Central memory CD8-positive, alpha-beta T cell (primary cell): Measurements from ENCODE around the gene DMRT3.

ENCODE experiments used
- ATAC-seq: fragments of 150-1000 bp; cut with Tn5 transposase; replicated peaks from 2 replicates; pipeline ENCODE4 v1.10.0; 2022; ENCODE audit warnings: mild to moderate bottlenecking, moderate FRiP score, moderate number of reproducible peaks; ENCODE audit not compliant: poor library complexity, severe bottlenecking; ENCODE audit errors: extremely low read depth
- DNase-seq, 2 donors: peaks; one replicate each; pipeline ENCODE4 v3.0.0; 2021; ENCODE audit warnings: low spot score in 2 of 2
- H3K27ac Mint-ChIP-seq: one replicate; pipeline ENCODE4 v1.8.0; 2022; ENCODE audit warnings: low read depth, mild to moderate bottlenecking, moderate library complexity, mixed read lengths
- H3K27me3 Mint-ChIP-seq: one replicate; pipeline ENCODE4 v1.8.0; 2022; ENCODE audit warnings: mixed read lengths
- H3K36me3 Mint-ChIP-seq: one replicate; pipeline ENCODE4 v1.8.0; 2022; ENCODE audit warnings: mild to moderate bottlenecking, moderate library complexity, mixed read lengths; ENCODE audit not compliant: insufficient read depth
- H3K4me1 Mint-ChIP-seq: one replicate; pipeline ENCODE4 v1.8.0; 2022; ENCODE audit warnings: mixed read lengths
- H3K4me3 Mint-ChIP-seq: one replicate; pipeline ENCODE4 v1.8.0; 2022; ENCODE audit warnings: mild to moderate bottlenecking, moderate library complexity, mixed read lengths
- H3K9me3 Mint-ChIP-seq: one replicate; pipeline ENCODE4 v1.8.0; 2022; ENCODE audit warnings: mixed read lengths

DMRT3 gene

DNA sequence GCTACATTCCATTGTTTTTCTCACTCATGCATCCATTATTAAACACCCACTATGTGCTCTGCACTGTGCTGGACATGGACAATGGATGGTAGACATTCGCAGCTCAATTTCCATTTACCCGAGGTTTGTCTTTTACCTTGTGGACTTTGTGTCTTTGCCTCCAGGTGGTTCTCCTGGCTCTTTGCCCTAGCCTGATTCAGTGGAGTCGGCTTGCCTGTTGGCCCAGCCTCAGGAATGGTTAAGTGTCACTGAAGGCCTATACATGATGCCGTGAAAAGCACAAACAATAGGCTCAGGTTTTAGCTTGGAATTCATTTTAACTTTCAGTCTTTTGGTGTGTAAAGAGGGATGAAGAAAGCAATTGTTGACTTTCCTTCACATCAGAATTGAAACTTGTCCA lies 16.5 kb upstream of the DMRT3 start:
- no peak for DNase-seq
- peaks cover 2% of the 10 kb centered on the region for H3K36me3 Mint-ChIP-seq
- ATAC-seq, result no peak
- H3K4me3 Mint-ChIP-seq, result no peak overlapping the region
- H3K27me3 Mint-ChIP-seq, result peaks cover 50% of the 10 kb centered on the region
- H3K27ac Mint-ChIP-seq, result no peak overlapping the region
- no peaks in the 10 kb centered on the region for H3K4me1 Mint-ChIP-seq
- H3K9me3 Mint-ChIP-seq, result no peaks in the 10 kb centered on the region

DNA sequence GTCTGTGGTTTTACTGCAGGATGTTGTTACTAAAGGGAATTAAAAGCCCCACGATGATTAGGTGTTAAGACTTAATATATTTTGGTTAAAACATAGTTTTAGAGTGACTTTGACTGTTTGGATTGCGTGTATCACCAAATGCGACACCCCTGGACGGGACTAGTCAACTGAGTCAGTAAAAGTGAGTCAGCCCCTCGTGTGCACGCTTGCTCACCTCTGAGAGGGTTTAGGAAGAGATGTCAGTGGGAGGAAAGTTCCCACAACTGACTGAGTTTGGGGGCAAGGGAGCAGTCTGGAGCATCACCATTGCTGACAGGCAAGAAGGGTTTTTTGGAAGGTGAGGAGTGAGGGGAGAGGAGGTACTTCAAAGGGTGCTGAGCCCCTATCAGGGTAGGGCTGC lies 14.4 kb upstream of the DMRT3 start:
- Mint-ChIP-seq H3K4me1 (no peaks in the 10 kb centered on the region), H3K27me3 (peaks cover 61% of the 10 kb centered on the region), H3K27ac (no peak overlapping the region), H3K9me3 (no peaks in the 10 kb centered on the region), H3K4me3 (no peak overlapping the region), H3K36me3 (peaks cover 2% of the 10 kb centered on the region)
- ATAC-seq (no peak), DNase-seq (no peak)

DNA sequence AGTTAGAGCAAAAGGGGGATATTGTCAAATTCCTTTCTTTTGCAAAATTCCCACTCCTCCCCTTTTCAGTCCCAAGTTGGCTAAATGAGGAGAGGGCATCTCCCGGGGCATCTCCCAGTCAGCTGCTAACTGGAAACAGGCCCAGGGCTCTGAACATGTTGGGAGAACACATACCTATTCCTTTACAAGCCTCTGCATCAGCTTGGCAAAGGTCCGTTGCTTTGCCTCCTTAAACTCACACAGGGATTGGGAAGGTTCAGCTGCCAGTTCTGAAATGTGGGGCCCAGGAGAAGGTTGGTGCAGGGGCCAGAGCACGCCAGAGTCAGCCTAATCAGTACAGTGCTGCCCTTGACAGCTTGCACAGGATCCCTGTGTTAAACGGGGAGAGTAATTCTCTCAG lies 11.0 kb upstream of the DMRT3 start:
- DNase-seq, result no peak
- Mint-ChIP-seq H3K9me3 (no peaks in the 10 kb centered on the region), H3K27me3 (peaks cover 86% of the 10 kb centered on the region), H3K36me3 (peaks cover 1% of the 10 kb centered on the region), H3K27ac (no peak overlapping the region), H3K4me1 (peaks cover 9% of the 10 kb centered on the region), H3K4me3 (no peak overlapping the region)
- no peak for ATAC-seq

DNA sequence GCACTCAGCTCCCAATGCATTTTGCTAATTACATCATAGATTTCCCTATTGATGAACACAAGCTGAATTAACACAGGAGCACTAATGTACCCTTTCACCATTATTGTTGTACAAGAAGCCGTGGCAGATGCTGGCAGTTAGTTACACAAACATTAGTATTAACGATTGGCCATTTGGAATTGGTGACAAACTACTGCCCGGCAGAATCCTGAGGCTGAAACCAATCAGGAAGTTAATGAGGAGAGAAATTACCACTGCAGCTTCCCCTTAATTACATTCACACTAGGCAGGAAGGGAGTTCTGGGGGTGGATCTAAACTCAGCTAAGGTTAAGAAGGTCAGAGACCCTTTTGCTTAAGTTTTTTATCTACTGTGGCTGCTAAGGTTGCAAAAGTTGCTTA lies 9.6 kb upstream of the DMRT3 start:
- DNase-seq (no peak), ATAC-seq (no peak)
- Mint-ChIP-seq H3K27me3 (peaks cover 80% of the 10 kb centered on the region), H3K36me3 (peaks cover 1% of the 10 kb centered on the region), H3K9me3 (no peaks in the 10 kb centered on the region), H3K27ac (no peak overlapping the region), H3K4me3 (no peak overlapping the region), H3K4me1 (peaks cover 9% of the 10 kb centered on the region)

DNA sequence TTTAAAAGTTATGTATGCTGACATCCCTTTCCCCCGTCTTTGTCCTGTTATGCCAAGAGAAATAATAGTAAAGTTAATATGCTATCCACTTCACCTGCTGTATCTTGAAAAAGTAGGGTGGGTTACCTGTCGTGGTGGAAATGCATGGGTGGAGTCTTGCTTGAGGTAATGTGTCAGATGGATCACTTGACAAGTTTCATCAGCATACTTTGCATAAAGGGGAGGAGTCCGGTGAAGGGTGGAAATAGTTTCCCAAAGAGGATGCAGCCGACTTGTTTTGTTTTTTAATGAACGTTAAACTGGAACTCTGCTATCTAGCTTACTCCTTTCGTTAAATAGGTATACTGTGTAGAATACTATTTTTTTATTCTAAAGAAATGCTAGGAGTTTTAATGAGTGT lies 9.0 kb upstream of the DMRT3 start:
- Mint-ChIP-seq H3K27ac (no peak overlapping the region), H3K9me3 (no peaks in the 10 kb centered on the region), H3K36me3 (peaks cover 1% of the 10 kb centered on the region)

DNA sequence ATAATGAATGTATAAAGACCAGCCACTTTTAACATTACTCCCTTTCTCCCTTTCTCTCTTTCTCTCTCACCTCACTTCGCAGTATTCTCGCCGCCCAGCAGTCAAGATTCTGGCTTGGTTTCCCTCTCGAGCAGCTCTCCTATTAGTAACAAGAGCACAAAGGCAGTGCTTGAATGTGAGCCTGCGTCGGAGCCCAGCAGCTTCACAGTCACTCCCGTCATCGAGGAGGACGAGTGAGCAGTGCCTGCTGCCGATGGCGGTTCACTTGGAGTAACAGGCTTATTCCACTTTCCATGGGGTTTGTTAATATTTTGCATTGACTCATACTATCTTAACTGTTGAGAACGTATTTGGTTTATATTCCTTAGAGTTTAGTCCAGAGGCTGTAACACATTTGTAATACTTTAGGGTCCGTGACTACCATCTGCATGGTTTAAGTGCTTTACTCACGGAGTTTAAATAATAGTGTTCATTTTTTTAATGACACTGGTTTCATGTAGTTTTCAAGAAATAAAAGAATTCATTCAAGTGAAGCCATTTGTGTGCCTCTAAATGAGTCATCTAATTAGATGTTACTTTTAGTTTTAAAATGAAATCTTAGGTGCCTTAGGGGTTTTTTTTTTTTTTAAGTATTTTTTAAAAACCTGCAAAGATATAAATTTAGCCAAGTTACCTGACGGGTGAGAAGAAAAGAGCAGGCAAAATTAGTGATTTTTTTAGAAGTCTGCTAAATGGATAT lies 8.4 kb upstream of the DMRT3 start:
- no peak for ATAC-seq
- no peaks in the 10 kb centered on the region for H3K9me3 Mint-ChIP-seq
- peaks cover 1% of the 10 kb centered on the region for H3K36me3 Mint-ChIP-seq
- peaks cover 73% of the 10 kb centered on the region for H3K27me3 Mint-ChIP-seq
- no peak overlapping the region for H3K27ac Mint-ChIP-seq
- DNase-seq, result no peak
- peaks cover 9% of the 10 kb centered on the region for H3K4me1 Mint-ChIP-seq
- H3K4me3 Mint-ChIP-seq, result no peak overlapping the region

More for the DNA sequence above, 9.0 kb upstream of the DMRT3 start:
- DNase-seq (no peak), ATAC-seq (no peak)
- Mint-ChIP-seq H3K4me1 (peaks cover 9% of the 10 kb centered on the region), H3K27me3 (peaks cover 74% of the 10 kb centered on the region), H3K4me3 (no peak overlapping the region)

DNA sequence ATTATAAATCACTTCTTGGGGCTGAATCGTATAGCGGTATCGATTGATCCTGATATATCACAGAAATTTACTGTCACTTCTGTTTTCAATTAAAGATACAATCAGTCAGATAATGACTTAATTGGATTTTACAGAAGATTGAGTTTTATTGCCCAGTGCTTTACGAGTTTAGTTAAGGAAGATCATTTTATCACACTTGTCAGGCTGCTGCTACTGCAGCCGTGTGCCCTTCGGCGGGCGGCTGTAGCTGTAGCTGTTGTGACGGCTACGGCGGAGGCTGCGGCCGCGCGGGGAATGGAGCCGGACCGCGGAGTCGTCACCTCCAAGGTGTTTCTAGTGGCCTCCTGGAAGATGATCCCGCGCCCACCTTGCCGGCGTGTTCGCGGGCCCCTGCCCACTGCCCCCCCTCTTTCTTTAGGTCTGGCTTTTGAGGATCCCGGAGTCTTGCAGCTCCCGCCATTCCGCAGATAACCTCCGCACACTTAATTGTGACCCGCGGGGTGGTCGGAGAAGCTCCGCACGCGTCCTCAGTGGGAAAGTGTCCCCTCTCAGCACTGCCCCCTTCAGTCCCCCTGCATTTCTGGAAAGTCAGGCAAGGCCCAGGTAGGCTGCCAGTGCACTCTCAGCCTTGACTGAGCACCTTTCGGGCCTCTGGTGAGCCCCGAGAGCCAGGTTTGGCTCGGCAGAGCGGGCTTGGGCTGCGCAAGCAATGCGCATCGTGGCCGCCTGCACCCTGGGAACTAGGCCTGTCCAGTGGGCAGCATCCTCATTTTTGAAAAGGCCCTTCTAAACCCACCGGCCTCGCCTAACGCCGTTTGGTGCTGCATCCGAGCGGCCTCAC lies 6.9 kb upstream of the DMRT3 start:
- Mint-ChIP-seq H3K36me3 (peaks cover 1% of the 10 kb centered on the region), H3K4me1 (peaks cover 9% of the 10 kb centered on the region), H3K27ac (no peak overlapping the region), H3K9me3 (no peaks in the 10 kb centered on the region), H3K27me3 (peaks cover 77% of the 10 kb centered on the region), H3K4me3 (no peak overlapping the region)
- ATAC-seq (no peak), DNase-seq (no peak)

DNA sequence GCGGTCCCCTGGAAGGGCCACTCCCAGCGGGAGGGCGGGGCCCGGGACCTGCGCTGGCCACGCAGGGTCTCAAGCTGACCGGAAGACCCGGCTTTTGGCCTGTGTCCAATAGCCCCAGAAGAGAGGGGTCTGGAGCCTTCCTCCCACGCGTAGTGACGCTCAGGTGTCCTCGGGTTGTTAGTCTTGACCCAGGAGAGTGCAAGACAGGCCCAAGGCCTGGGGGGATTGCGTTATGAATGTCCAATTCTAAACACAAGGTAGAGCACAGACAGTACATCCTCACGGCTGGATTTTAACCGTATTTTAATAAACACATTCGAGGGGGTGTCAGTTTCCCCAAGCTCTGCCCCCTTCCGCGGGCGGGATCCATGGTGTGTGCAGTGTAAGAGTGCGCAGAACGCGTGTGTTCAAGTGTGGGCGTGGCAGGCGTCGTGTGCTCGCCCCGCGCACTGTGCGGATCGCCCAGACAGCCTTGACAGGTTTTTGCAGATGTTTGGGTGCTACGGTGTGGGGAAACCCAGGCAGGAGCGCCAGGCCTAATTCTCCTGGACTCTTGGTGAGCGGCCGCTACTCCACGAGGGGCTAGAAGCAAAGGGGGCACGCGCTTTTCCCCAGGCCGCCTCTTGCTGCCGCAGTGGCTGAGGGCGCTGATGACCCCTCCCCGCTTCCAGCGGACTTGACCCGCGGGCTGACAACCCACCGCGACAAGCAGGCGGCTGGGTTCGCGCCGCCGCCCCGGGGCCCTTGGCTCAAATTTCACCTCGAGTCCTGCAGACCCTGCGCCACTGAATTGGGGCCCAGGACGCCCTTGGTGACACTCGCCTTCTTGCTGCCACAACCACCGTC lies 6.1 kb upstream of the DMRT3 start:
- H3K4me1 Mint-ChIP-seq, result peaks cover 14% of the 10 kb centered on the region
- H3K27ac Mint-ChIP-seq, result no peak overlapping the region
- no peak overlapping the region for H3K4me3 Mint-ChIP-seq
- H3K9me3 Mint-ChIP-seq, result no peaks in the 10 kb centered on the region
- ATAC-seq, result no peak
- no peak for DNase-seq
- peaks cover 81% of the 10 kb centered on the region for H3K27me3 Mint-ChIP-seq
- peaks cover 1% of the 10 kb centered on the region for H3K36me3 Mint-ChIP-seq

DNA sequence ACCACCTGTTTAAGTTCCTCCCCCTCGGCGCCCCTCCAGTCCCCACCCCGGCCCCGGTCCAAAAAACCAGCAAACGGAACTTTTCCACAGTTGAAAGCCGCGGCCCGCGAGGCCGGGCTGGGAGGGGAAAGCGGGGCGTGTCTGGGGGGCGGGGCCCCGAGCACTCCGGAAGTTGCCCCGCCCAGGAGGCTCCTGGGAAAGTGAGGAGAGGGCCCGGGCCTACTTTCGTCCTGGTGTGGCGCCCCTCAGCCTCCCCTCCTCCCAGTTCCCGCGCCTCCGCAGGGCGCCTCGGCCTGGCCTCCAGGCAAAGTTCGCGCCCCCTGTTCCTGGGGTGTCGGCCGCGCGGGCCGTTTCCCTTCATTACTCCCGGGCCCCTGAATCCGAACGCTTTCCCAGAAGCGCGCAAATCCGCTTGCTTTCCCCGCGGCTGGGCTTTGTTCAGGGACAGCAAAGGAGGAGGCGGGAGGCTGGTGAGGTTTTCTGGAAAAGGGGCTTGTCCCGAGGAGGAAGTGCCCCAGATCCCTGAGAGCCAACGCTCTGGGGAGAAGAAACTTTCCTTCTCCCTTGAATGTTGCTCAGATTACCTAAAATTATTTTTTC lies 4.5 kb upstream of the DMRT3 start:
- Mint-ChIP-seq H3K4me3 (no peak overlapping the region), H3K9me3 (no peaks in the 10 kb centered on the region), H3K4me1 (peaks cover 17% of the 10 kb centered on the region), H3K27ac (no peak overlapping the region), H3K36me3 (peaks cover 3% of the 10 kb centered on the region), H3K27me3 (peaks cover 79% of the 10 kb centered on the region)
- no peak for DNase-seq
- no peak for ATAC-seq

DNA sequence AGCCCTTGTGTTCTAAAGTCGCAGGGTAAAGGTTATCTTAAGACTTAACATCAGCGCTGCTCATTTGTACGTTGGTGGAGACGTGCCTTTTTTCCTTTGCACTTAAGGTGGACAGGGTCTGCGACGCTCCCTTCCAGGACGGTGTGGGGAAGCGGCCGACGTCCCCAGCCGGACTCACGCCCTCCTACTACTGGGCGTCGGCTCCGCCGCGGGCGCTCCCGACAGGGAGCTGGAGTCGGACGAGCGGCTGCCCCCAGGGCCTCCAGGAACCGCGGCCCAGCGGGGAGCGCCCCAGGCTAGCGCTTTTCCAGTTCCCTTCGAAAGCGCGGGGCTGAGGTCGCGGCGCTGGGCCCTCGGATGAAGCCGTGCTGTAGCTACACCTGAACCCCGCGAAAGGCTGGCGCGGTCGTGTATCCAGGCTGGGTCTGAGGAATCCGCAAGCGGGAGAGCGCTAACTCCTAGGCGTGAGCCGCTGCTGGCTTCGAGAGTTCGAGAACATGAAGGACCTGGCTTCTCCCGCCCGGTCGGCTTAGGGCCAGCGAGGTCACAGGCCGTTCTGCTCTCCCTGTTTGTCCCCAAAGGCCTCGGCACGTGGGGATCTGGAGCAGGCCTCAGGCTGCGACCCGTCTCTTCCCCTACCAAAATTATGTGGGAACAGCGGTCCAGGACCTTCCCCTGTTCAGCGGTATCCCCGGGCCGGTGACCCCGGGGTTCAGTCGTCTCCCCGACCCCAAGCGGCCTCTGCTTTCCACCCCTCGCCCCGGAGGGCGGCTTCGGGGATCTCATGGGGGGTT lies 3.8 kb upstream of the DMRT3 start:
- Mint-ChIP-seq H3K4me1 (peaks cover 16% of the 10 kb centered on the region), H3K27me3 (peaks cover 77% of the 10 kb centered on the region), H3K36me3 (peaks cover 3% of the 10 kb centered on the region), H3K9me3 (no peaks in the 10 kb centered on the region), H3K27ac (no peak overlapping the region), H3K4me3 (no peak overlapping the region)
- no peak for ATAC-seq
- DNase-seq, result no peak

DNA sequence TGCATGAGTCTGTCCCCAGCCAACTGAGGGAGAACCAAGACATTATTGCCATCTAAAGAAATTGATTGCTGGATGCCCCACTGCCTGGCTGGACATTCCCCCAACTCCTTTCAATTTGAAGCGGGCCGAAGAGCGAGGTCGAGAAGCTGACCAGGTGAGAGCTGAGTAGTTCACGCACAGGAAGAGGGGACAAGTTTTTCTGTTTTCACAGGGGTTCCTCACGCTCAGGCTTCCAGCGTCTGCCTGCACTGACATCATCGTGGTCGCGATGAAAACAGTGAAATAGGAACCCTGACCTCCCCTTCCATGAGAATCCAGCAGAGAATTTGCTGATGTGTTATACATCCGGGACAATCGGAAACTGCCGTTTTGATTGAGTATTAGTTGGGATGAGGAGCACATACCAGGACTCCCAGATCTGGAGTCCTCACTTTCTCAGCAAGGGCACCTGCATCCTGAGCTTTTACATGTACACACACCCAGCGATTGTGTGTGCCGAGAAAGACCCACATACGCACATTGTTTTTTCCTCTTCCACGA lies 3.1 kb upstream of the DMRT3 start:
- H3K27me3 Mint-ChIP-seq, result peaks cover 77% of the 10 kb centered on the region
- peaks cover 12% of the 10 kb centered on the region for H3K4me1 Mint-ChIP-seq
- H3K9me3 Mint-ChIP-seq, result no peaks in the 10 kb centered on the region
- H3K36me3 Mint-ChIP-seq, result peaks cover 3% of the 10 kb centered on the region
- H3K27ac Mint-ChIP-seq, result no peak overlapping the region
- DNase-seq (no peak), ATAC-seq (no peak)
- H3K4me3 Mint-ChIP-seq, result no peak overlapping the region
